HG02973 (cell line): ENCODE data around the gene IQCE.
A peak's percentile ranks its signal among the peaks of the same experiment; 100 is the strongest.

Experiments used
- ATAC-seq: cut with Tn5 transposase; IDR thresholded peaks from one replicate; pipeline ENCODE4 v1.9.1; 2021; ENCODE audit warnings: moderate library complexity; ENCODE audit not compliant: unreplicated experiment

The IQCE gene, protein sequence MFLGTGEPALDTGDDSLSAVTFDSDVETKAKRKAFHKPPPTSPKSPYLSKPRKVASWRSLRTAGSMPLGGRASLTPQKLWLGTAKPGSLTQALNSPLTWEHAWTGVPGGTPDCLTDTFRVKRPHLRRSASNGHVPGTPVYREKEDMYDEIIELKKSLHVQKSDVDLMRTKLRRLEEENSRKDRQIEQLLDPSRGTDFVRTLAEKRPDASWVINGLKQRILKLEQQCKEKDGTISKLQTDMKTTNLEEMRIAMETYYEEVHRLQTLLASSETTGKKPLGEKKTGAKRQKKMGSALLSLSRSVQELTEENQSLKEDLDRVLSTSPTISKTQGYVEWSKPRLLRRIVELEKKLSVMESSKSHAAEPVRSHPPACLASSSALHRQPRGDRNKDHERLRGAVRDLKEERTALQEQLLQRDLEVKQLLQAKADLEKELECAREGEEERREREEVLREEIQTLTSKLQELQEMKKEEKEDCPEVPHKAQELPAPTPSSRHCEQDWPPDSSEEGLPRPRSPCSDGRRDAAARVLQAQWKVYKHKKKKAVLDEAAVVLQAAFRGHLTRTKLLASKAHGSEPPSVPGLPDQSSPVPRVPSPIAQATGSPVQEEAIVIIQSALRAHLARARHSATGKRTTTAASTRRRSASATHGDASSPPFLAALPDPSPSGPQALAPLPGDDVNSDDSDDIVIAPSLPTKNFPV

DNA sequence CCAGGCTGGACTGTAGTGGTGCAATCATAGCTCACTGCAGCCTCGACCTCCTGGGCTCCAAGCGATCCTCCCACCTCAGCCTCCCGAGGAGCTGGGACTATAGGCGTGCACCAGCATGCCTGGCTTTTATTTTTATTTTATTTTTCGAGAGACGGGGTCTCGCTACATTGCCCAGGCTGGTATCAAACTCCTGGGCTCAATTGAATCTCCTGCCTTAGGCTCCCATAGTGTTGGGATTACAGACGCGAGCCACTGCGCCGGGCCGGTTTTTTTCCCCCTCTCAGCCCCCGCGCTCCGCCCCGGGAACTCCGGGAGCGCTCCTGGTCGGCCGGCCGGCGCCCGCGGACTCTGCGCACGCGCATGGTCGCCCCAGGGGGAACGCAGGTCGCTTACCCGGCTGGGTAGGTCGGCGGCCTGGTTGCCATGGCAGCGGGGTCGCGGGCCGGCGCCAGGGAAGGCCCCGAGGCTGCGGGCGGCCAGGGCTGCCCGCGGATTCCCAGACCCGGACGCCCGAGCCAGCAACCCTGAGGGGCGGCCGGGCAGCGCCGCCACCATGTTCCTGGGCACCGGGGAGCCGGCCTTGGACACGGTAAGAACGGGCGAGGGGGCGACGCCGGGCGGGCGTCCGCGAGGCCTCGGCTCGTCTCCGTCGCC, at the start of gene IQCE:
TSS of gene IQCE (plus strand) at position 351 of the 654 bp plus-strand sequence. CDS start at position 554, 203 bp downstream.
- peak; percentile 50 for ATAC-seq

DNA sequence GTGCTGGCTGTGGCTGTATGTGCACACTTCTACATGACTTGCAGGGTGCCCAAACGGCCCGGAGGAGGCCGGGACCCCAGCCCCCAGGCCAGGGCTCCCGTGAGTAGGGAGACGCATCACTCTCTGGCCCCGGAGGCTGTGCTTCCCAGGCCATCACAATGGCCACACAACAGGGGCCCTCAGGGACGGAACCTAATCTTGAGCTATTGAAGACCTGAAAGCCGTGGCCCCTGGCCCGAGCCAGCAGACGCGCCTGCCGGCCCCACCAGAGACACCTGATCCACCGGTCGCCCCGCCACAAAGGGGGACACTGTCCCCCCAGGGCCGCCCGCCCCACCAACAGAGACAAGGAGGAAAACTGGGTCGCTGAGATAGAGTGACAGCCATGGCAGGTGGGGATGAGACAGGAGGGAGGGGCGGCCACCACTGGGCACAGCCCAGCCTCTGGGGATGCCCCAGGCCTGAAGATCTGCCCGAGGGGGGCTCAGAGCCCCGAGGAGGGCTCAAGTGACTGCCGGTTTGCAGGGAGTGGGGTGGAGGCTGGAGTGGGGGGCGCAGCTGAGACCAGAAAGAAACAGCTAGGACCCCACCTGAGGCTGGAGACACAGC, 49.4 kb upstream of the IQCE start:
- ATAC-seq = no peak

DNA sequence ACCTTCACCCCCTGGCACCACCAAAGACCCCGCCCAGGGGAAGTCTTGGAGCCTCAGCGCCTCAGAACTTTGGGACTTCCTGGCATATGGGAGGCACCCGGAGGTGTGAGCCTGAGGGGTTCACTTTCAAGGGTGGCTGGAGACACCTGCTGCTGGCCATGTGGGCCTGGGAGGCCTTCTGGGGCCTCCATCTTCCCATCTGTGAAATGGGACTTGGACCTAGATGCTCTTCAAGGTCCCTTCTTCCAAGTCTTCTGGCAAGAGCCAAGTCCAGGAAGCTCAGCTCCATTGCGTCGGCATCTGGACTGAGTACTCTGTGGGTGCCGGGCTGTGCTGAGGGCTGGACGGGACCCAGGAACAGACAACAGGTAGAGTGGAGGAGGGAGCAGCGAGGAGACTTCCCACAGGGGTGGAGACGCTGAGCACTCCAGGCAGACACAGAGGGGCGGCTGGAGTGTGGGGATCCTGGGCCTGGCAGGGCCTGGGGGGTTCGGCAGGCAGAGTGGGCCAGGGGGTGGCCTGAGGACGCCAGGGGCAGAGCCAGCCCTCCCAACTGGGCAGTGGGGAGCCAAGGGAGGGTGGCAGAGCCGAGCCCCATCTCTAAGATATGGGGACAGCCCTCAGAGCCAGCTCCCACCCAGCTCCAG, 48.5 kb upstream of the IQCE start:
- no peak for ATAC-seq

DNA sequence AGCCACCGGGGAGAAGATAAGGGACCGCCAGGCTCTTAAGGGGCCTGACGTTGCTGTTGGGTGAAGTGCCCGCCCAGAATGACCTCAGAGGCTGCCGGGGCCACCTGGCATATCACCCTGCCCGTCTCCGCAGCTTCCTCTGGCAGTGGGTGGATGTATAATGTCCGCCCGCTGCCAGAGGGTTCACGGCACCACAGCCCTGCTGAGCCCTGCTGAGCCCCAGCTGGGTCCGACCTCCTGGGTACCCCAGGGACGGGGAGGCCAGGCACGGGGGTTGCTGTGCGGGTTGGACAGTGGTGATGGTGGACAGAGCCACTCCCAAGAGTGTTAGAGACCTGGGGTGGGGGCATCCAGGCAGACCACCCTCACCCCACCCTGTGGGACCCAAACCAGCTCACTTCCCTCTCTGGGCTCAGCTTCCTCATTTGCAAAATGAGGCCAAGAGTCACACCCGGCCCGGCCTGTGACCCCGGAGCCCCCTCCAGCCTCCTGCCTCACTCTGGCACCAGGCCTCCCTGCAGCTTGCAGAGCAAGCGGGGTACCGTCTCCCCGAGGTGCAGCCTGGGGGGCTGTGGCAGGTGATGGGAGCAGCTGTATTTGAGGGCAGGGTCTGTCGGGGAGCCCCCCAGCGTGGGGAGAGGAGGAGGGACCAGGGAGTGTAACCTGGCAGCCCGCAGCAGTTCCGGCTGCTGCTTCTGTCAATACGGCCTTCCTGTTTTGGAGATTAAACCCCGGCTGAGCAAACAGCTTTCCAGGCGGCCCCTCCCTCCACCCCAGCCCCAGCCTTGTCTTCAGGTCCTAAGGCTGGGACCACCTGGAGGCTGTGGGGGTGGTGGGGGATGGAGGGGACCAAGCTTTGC, 47.6 kb upstream of the IQCE start:
- ATAC-seq = no peak

DNA sequence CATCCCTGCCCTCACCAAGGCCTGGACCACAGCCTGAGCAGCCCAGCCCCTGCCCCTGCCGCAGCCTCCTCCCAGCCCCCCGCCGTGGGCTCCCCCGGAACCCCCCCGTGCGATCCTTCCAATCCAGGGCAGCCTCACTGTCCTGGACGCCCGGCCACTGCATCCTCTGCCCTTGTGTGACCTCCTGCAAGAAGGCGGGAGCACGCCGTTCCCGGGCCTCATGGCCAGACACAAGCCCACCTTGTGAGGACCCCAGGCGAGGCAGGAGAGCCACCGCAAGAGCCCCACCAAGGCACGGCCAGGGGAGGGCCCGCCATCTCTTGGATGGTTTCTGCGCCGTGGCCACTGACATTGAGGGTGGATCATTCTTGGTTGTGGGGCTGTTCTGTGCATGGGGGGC, 47.0 kb upstream of the IQCE start:
- no peak for ATAC-seq

DNA sequence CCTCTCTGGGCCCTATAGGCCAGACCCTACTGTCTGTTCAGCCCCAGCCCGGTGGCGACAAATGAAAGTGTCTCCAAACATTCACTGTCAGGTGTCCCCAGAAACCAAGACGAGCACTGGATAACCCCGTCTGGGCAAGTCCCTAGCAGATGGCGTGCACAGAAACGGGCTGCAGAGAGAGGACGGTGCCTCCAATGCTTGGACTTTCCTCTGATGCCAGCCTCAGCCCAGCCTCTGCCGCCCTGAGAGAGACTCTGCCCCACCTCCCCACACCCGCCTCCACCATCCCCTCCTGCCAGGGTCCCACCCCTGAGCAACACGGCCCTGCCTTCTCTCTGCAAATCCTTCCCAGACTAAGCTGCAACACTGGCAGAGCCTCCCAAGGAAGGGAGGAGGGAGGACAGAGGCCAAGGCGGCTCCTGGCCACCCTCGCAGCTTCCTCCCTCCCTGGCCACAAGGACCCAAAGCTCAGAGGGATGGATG, 46.6 kb upstream of the IQCE start:
- no peak for ATAC-seq

DNA sequence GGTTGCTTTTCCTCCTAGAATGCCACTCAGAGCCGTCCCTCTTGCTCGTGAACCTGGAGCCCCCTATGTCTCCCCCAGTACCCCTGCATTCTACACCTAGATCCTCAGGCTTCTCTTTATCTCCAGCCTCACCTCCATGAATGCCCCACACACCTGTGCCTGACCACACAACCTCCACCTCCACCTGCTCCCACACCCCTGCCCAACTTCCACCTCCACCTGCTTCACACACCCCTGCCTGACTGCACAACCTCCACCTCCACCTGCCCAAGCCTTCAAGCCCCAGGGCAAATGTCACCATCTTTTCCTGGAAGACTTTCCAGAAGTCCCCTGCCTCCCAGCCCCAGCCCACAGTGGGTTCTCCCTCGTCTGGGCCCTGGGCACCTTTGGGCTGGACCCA, 46.1 kb upstream of the IQCE start:
- no peak for ATAC-seq

DNA sequence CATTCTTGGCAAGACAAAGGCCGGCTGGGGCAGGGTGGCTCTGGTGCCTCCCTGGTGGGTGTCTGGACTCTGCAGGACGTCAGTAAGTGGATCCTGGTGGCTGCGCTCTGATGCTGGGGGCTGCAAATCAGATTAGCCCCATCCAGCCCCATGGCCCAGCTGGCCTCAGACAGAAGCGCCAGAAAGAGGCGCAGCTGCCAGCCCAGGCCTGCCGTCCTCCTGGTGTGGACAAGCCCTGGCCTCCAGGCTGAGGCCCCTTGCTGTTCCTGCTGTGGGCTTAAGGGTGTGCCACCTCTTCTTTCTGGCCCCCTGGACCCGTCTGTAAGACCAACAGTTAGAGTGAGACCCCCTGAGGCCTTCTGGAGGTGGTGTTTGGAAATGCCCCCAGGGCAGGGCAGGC, 45.1 kb upstream of the IQCE start:
- ATAC-seq = no peak

DNA sequence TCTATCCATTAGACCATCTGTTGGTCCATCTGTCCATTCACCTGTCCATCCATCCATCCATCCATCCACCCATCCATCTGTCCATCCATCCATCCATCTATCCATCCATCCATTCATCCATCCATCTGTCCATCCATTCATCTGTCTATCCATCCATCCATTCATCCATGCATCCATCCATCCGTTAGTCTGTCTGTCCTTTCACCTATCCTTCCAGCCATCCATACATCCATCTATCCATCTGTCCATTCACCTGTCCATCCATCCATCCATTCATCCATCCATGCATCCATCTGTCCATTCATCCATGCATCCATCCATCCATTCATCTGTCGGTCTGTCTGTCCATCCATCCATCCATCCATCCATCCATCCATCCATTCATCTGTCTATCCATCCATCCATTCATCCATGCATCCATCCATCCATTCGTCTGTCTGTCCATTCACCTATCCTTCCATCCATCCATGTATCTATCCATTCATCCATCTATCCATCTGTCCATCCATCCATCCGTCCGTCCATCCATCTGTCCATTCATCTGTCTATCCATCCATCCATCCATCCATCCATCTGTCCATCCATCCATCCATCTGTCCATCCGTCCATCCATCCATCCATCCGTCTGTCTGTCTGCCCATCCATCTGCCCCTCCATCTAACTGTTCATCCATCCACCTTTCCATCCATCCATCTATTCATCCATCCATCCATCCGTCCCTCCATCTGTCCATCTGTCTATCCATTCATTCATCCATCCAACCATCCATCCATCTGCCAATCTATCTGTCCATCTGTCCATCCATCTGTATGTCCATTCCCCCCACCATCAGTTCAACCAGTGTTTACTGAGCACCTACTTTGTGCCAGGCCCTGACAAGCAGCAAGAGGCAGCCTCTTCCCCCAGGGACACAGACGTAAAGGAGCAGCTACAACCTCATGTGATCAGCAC, 44.0 kb upstream of the IQCE start:
- no peak for ATAC-seq

DNA sequence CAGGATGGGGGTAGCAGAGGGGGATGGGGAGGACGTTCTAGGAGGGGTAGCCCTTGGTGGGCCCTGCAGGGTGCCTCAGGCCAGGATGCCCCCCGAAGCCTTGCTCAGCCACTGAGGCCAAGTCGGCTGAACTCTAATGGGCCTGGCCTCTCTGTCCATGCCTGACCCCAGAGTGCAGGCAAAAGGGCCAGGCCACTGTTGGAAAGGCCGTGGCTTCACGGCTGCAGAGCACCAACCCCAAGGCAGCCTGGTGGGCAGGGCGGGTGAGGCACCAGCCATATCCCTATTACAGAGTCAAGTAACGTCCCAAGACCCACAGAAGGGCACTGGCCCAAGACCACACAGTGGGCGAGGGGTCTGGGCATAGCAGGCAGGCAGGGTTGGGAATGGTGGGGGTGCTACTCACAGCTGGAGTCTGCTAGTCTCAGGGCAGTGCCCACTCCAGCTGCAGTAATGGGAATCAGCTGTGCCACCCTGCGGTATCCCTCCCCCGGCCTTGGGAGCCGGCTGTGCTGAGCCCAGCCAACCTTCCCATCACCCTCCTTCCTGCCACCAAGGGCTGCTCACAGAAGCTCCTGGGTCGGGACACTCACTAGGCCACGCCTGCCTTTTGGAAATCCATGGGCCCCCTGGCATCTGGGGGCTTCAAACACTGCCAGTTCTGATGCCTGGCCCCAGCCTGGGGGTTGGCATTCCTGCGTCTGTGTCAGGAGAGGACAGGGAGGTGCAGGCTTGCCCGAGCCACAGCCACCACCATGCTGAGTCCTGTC, 43.2 kb upstream of the IQCE start:
- no peak for ATAC-seq

DNA sequence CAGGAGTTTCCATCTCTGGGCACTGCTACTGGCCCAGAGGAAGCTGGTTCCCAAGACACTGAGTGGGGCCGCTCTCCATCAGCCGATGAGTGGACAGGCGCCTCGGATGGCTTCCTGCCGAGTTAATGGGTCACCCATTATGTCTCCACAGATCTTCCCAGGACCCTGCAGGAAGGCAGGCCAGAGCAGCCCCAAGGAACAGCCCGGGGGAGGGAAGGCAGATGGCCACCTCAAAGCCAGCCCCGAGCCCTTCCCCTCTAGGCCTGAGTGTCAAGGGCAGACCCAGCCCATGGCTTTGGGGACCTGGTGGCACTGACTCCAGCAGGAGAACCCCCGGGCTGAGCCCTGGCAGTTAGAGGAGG, 42.6 kb upstream of the IQCE start:
- ATAC-seq = no peak

DNA sequence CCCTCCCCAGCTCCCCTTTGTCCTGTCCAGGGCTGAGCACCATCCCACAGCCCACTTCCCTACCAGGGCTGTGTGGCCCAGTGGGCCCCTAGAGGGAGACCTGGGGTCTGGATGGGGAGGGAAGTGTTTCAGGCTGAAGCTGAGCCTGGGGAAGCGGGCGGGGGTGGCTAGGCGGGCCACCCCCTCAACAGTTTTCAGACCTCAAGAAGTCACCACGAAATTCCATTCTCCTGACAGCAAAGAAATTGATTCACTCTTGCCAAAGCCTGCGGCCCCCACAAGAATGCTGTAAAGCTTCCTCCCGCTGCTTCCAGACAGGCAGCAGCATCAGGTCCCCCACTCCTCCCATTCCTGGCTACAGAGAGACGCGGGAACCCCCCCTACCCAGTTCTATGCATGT, 41.8 kb upstream of the IQCE start:
- no peak for ATAC-seq

DNA sequence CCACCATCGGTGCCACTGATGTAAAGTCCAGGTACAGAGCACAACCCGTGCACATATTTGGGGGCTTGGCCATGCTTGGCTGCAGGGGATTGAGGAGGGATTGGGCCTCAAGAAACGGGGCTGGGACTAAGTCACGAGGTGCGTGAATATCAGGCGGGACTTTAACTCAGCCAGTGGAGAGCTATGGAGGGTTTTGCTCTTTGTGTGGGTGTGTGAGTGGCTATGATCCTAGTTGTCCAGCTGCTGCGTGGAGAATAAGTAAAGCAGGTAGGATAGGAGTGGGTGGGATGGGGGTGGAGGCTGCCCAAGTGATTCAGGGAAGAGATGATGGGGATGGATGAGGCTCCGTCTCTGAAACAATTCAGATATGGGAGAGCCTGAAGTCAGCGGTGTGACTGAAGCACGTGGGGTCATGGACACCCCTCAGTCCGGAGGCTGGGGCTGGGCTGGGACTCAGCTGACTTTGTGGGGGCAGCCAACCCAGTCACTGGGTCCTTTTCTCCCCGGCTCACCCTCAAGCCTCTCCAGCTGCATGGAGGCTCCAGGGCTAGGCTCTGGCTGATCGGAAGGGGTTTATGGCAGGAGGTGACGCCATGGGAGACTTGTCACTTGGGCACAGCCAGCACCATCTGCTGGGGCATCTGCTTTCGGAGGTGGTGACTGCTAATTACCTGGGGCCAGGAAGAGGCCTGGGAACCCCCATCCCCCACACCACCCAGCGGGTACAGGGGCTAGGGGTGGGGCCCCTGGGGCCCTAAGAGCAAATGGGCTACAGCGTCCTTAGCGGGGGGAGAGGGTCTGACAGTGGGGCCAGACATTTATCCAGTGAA, 40.9 kb upstream of the IQCE start:
- no peak for ATAC-seq

DNA sequence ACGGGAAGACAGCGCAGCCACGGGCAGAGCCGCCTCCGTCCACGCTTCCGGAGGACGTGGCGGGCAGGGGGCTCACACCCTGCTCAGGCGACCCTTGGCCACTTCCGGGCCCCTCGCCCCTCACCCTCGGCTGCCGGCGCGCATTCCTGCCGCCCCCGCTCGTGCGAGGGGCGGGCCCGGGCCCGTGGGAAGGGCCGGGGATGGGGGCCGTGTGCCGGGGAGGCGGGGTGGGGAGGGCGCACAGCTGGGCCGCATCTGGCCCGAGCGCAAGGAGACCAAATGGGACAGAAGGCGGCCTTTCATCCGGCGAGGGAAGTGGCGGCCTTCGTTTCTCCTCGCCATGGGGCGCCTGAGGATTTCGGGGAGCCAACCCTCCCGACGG, 40.1 kb upstream of the IQCE start:
- peak; percentile 2 for ATAC-seq

DNA sequence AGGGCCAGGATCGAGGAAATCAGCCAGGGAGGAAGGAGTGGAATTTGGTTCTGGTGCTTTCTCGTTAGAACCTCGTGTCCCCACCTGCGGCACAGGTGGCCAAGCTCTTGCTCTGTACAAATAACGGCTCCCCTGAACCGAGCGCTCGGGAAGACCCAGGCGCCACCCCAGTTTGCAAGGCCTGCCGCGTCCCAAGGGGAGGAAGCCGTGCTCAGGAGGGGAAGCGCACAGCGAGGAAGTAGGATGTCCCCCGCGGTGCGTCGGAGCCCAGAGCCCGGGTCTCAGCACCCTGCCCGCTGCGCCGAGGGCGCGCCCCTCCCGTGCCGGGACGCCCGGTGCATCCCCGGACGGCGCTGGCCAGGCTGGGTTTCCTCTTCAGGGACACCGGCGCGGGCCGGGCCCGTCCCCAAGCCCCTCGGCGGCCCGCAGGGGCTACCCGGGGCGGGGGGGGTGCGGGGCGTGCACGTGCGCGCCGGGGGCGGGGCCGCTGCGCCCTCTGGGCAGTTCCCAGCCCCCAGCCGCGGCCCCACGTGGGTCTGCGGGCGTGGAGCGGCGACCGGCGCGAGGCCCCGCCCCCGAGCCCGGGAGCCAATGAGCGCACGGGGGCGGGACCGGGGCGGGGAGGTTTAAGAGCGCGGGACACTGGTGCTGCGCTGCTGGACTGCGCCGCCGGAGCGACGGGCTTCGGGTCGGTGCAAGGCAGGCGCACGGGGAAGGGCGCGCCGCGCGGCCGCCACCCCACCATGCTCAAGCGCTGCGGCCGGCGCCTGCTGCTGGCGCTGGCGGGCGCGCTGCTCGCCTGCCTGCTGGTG, 39.5 kb upstream of the IQCE start, which contains the start of gene LFNG:
TSS of gene LFNG (plus strand) at position 656 of the 812 bp plus-strand sequence. CDS start at position 744, 88 bp downstream.
- ATAC-seq = peak; percentile 82

DNA sequence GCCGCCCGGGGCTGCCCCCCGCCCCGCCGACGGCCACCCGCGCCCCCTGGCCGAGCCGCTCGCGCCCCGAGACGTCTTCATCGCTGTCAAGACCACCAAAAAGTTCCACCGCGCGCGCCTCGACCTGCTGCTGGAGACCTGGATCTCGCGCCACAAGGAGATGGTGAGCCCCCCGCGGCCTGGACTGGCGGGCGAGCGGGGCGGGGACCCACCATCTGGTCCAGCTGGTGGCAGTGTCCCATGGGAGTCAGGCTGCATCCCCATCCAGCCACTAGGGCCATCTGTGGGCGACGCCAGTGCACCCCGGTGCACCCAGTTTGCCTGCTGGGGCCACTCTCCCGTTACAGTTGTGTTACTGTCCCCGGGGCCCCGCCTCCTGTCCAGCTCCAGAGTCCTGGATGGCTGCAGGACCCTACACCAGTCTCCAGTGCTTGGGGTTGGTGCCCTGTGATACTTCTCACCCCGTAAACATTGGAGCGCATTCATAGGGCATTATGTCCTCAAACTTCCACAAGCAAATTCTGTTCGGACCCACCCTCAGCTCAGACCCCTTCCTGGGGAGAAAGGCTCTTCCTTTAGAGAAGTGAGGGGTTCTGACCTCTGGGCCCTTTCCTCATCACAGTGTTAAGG, 38.5 kb upstream of the IQCE start:
- ATAC-seq = no peak
